T-helper 1 cell treated with Interleukin-12 subunit alpha and Interleukin-12 subunit beta and Interleukin-4 antibody, amounts not matched to agents 30 μg/mL and 1 μg/mL, for 36 hours (primary cell): ENCODE results near the gene DDX6.
"Not testable (repeated sequence)": the region's sequence is repeated elsewhere in the genome, so short reads cannot be mapped to it uniquely, and the experiment has no call there.

ENCODE experiments used
- H3K27ac Mint-ChIP-seq: one replicate; pipeline ENCODE4 v1.8.0; 2021; ENCODE audit warnings: mild to moderate bottlenecking, mixed read lengths
- H3K27me3 Mint-ChIP-seq: one replicate; pipeline ENCODE4 v1.8.0; 2021; ENCODE audit warnings: low read depth, mixed read lengths
- H3K36me3 Mint-ChIP-seq: one replicate; pipeline ENCODE4 v1.8.0; 2021; ENCODE audit warnings: low read depth, mixed read lengths
- H3K4me1 Mint-ChIP-seq: one replicate; pipeline ENCODE4 v1.8.0; 2021; ENCODE audit warnings: low read depth, mixed read lengths
- H3K4me3 Mint-ChIP-seq: one replicate; pipeline ENCODE4 v1.8.0; 2021; ENCODE audit warnings: mild to moderate bottlenecking, moderate library complexity, mixed read lengths
- H3K9me3 Mint-ChIP-seq: one replicate; pipeline ENCODE4 v1.8.0; 2021; ENCODE audit warnings: mixed read lengths

DDX6 gene

DNA sequence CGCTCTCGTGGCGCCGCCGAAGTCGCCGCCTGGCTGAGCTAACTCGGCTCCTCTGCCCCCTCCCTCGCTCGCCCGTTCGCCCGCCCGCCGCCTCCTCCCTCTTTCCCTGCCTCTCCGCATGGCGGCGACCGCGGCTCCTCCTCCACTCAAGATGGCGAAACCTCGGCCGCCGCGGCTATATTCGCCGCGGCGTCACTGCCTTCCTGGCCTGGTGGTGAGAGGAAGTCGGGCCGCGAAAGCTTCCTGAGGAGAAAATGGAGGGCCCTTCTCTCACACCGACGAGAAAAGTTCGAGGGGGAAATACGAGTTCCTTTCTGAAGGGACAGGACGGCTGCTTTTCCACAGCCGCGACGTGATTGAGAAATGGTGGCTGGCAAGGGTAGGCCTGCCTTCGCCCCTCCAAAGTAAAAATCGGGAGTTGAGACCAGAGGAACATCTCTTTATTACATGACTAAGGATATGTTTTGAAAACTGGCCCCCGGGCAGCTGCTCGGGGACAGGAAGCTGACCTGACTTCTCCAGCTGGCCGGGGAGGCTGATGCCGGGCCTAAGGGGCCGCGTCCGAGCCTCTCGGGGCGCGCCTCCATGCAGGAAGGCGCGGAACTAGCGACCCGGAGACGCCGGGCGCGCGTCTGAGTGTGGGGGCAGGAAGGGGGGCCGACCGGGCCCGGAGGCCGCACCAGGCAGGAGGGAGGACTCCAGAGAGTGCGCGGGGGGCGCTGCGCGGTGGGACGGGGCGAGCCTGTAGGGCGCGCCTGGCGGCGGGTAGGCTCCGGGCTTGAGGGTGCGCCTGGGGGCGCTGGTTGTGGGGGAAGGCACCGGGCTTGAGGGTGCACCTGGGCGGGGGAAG, at the start of gene DDX6:
DDX6 (minus strand) TSS at position 54 of the 850 bp plus-strand sequence. CDS start 4,913 bp downstream, outside the sequence.
- H3K4me3 Mint-ChIP-seq: peak within 1 kb of the TSS; percentile 100
- H3K27ac Mint-ChIP-seq: peak within 1 kb of the TSS; percentile 99
- no peaks in the 10 kb centered on the region for H3K27me3 Mint-ChIP-seq
- H3K4me1 Mint-ChIP-seq: peaks cover 17% of the 10 kb centered on the region
- H3K36me3 Mint-ChIP-seq: peaks cover 9% of the 10 kb centered on the region
- H3K9me3 Mint-ChIP-seq: no peaks in the 10 kb centered on the region

- Mint-ChIP-seq H3K27ac (peak overlapping the region; percentile 32), H3K4me1 (peaks cover 29% of the 10 kb centered on the region), H3K9me3 (no peaks in the 10 kb centered on the region), H3K27me3 (no peaks in the 10 kb centered on the region), H3K4me3 (no peak overlapping the region), H3K36me3 (no peaks in the 10 kb centered on the region)
These were observed 48.1 kb upstream of the DDX6 start for GRCh38 chr11:118838905-118839553.

- H3K4me3 Mint-ChIP-seq: no peak overlapping the region
- peaks cover 24% of the 10 kb centered on the region for H3K4me1 Mint-ChIP-seq
- no peaks in the 10 kb centered on the region for H3K9me3 Mint-ChIP-seq
- H3K36me3 Mint-ChIP-seq: no peaks in the 10 kb centered on the region
- no peak overlapping the region for H3K27ac Mint-ChIP-seq
- no peaks in the 10 kb centered on the region for H3K27me3 Mint-ChIP-seq
These were observed 46.9 kb upstream of the DDX6 start for GRCh38 chr11:118837868-118838267.

- Mint-ChIP-seq H3K27me3 (no peaks in the 10 kb centered on the region), H3K36me3 (no peaks in the 10 kb centered on the region), H3K9me3 (no peaks in the 10 kb centered on the region), H3K27ac (peak overlapping the region; percentile 31), H3K4me3 (peak overlapping the region; percentile 20), H3K4me1 (peaks cover 12% of the 10 kb centered on the region)
These were observed 43.6 kb upstream of the DDX6 start for GRCh38 chr11:118834427-118835028.

DNA sequence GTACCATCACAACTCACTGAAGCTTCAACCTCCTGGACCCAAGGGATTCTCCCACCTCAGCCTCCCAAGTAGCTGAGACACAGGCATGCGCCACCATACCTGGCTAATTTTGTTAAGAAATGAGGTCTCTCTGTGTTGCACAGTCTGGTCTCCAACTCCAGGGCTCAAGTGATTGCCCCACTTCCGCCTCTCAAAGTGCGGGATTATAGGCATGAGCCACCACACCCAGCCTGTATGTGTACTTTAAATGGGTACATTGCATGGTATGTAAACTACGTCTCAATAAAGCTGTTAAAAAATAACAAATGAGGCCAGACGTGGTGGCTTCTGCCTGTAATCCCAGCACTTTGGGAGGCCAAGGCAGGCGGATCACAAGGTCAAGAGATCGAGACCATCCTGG, 36.2 kb upstream of the DDX6 start:
- no peak overlapping the region for H3K27ac Mint-ChIP-seq
- no peak overlapping the region for H3K4me3 Mint-ChIP-seq
- H3K4me1 Mint-ChIP-seq: peaks cover 4% of the 10 kb centered on the region
- no peaks in the 10 kb centered on the region for H3K27me3 Mint-ChIP-seq
- H3K36me3 Mint-ChIP-seq: no peaks in the 10 kb centered on the region
- no peaks in the 10 kb centered on the region for H3K9me3 Mint-ChIP-seq

GRCh38 chr11:118822936-118823510, 32.1 kb upstream of the DDX6 start:
- not testable (repeated sequence) for H3K4me3 Mint-ChIP-seq

DNA sequence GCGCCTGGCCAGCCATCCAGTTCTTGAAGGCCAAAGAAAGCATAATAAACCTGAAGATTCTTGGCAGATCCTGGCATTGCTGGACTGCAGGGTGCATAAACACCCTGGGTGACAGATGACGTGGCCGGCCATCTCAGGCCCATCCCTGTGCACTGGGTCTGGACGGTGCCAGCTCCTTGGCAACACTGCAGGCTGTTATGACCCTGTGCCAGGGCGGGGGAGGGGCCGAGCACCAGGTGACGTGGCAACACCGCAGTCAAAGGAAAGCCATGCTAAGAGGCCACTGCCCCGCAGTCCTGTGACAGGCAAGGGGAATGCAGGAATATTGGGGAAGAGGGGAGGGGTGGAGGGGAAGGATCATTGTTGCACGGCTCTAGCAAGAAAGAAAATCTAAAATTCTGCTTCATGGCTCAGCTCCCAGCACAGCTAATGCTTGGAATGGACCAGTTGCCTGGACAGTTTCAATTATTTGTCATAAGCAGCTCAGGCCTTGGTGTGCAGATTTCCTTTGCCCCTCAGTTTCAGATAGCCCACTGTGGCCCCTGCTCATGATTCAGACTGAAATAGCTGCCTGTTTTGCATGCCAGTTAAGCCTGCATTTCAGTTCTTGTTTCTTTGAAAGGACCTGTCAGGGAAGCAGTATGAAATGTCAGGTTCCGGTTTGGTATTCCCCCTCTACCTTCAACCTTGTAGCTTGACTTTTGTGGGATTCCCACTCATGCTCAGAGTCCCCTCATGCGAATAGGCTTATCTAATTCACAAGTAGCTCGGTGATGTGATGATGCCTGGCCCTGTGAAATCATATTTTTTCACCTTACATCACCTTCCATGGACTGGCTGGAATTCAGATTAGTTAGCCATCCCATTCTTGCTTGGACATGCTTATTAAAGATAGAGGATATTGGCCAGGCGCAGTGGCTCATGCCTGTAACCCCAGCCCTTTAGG, 29.7 kb upstream of the DDX6 start:
- Mint-ChIP-seq H3K27me3 (no peaks in the 10 kb centered on the region), H3K4me1 (peaks cover 4% of the 10 kb centered on the region), H3K36me3 (peaks cover 2% of the 10 kb centered on the region), H3K4me3 (no peak overlapping the region), H3K27ac (no peak overlapping the region), H3K9me3 (no peaks in the 10 kb centered on the region)

More at GRCh38 chr11:118822936-118823510, 32.1 kb upstream of the DDX6 start:
- not testable (repeated sequence) for H3K27me3 Mint-ChIP-seq, H3K27ac Mint-ChIP-seq, H3K36me3 Mint-ChIP-seq, H3K9me3 Mint-ChIP-seq, H3K4me1 Mint-ChIP-seq

DNA sequence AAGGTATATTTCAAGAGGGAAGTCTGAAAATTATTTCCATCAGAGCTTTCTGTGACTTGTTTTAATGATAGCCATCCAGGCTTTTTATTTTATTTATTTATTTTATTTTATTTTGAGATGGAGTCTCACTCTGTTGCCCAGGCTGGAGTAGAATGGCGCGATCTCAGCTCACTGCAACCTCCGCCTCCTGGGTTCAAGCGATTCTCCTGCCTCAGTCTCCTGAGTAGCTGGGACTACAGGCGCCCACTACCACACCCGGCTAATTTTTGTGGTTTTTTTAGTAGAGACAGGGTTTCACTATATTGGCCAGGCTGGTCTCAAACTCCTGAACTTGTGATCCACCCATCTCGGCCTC, 29.0 kb upstream of the DDX6 start:
- H3K27ac Mint-ChIP-seq, H3K4me1 Mint-ChIP-seq, H3K27me3 Mint-ChIP-seq, H3K36me3 Mint-ChIP-seq, H3K4me3 Mint-ChIP-seq, H3K9me3 Mint-ChIP-seq: not testable (repeated sequence)

DNA sequence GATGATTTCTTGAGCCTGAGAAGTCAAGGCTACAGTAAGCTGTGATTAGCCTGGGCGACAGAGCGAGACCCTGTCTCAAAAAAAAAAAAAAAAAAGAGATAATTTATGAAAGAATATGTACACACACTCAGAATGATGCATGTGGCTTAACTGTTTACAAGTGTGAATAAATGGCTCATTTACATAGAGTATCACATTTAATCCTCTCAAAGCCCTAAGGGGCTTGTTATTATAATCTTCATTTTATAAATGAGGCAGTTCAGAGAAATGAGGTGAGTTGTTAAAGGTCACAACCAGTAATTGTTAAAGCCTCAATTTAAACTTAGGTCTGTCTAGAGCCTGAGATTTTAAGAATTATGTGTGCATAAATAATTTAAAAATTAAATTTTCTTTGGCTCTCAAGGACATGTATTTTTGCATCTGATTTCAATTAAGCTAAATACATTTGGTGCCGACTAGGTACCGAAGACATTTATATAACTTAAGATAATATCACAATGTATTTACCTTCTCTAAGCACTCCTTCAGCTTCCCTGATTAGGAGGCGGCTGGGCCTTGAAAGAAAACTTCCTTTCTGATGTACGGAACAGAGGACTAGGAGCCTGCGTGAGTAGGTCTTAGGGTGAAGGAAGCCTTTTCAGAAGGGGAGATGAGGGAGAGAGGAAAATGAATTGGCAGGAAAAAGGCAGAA, 28.5 kb upstream of the DDX6 start:
- no peaks in the 10 kb centered on the region for H3K27me3 Mint-ChIP-seq
- H3K4me1 Mint-ChIP-seq: peaks cover 4% of the 10 kb centered on the region
- peaks cover 2% of the 10 kb centered on the region for H3K36me3 Mint-ChIP-seq
- no peaks in the 10 kb centered on the region for H3K9me3 Mint-ChIP-seq
- no peak overlapping the region for H3K4me3 Mint-ChIP-seq
- no peak overlapping the region for H3K27ac Mint-ChIP-seq

- Mint-ChIP-seq H3K27ac (no peak overlapping the region), H3K9me3 (no peaks in the 10 kb centered on the region), H3K4me3 (no peak overlapping the region), H3K36me3 (peaks cover 2% of the 10 kb centered on the region), H3K4me1 (peaks cover 4% of the 10 kb centered on the region), H3K27me3 (no peaks in the 10 kb centered on the region)
These were observed 27.2 kb upstream of the DDX6 start for GRCh38 chr11:118818130-118818529.

- no peaks in the 10 kb centered on the region for H3K4me1 Mint-ChIP-seq
- no peaks in the 10 kb centered on the region for H3K36me3 Mint-ChIP-seq
- no peak overlapping the region for H3K4me3 Mint-ChIP-seq
- H3K9me3 Mint-ChIP-seq: no peaks in the 10 kb centered on the region
- H3K27ac Mint-ChIP-seq: no peak overlapping the region
- H3K27me3 Mint-ChIP-seq: no peaks in the 10 kb centered on the region
These were observed 22.6 kb upstream of the DDX6 start for GRCh38 chr11:118813551-118813950.

- H3K36me3 Mint-ChIP-seq: no peaks in the 10 kb centered on the region
- no peaks in the 10 kb centered on the region for H3K9me3 Mint-ChIP-seq
- H3K27ac Mint-ChIP-seq: no peak overlapping the region
- peaks cover 3% of the 10 kb centered on the region for H3K4me1 Mint-ChIP-seq
- H3K4me3 Mint-ChIP-seq: no peak overlapping the region
- H3K27me3 Mint-ChIP-seq: no peaks in the 10 kb centered on the region
These were observed 21.5 kb upstream of the DDX6 start for GRCh38 chr11:118812485-118812884.
